GM19438 (cell line): ENCODE results near the gene CNTF.
A peak's percentile ranks its signal among the peaks of the same experiment; 100 is the strongest.
"Not testable (repeated sequence)": the region's sequence is repeated elsewhere in the genome, so short reads cannot be mapped to it uniquely, and the experiment has no call there.

Experiments
- ATAC-seq: cut with Tn5 transposase; IDR thresholded peaks from one replicate; pipeline ENCODE4 v1.9.1; 2021; ENCODE audit warnings: low read depth; ENCODE audit not compliant: unreplicated experiment

The CNTF gene, protein sequence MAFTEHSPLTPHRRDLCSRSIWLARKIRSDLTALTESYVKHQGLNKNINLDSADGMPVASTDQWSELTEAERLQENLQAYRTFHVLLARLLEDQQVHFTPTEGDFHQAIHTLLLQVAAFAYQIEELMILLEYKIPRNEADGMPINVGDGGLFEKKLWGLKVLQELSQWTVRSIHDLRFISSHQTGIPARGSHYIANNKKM

DNA sequence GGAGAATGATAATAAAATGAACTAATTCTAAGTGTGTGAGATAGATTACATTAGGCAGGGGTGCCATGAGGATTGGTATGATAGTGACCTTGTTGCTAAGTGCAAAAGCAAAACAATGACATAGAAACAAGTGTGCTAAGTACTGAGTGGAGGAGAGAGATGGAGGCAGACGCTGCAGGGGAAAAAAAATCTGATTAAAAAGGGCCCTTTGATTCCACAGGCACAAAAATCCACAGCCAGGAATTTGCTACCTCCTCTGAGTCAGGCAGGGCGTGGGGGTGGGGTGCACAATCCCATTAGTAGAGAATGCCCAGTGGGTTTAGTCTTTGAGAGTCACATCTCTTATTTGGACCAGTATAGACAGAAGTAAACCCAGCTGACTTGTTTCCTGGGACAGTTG lies at the start of gene CNTF:
TSS of gene CNTF (plus strand) at position 322 of the 400 bp plus-strand sequence. CDS start 88 bp downstream, outside the sequence.
- ATAC-seq, result no peak

DNA sequence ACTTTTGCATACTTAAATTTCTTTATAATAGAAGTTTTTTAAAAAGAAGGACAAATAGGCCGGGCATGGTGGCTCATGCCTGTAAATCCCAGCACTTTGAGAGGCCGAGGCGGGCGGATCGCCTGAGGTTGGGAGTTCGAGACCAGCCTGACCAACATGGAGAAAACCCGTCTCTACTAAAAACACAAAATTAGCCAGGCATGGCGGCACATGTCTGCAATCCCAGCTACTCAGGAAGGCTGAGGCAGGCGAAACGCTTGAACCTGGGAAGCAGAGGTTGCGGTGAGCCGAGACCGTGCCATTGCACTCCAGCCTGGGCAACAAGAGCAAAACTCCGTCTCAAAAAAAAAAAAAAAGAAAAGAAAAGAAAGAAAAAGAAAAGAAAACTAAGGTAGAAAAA lies 49.6 kb upstream of the CNTF start:
- not testable (repeated sequence) for ATAC-seq

DNA sequence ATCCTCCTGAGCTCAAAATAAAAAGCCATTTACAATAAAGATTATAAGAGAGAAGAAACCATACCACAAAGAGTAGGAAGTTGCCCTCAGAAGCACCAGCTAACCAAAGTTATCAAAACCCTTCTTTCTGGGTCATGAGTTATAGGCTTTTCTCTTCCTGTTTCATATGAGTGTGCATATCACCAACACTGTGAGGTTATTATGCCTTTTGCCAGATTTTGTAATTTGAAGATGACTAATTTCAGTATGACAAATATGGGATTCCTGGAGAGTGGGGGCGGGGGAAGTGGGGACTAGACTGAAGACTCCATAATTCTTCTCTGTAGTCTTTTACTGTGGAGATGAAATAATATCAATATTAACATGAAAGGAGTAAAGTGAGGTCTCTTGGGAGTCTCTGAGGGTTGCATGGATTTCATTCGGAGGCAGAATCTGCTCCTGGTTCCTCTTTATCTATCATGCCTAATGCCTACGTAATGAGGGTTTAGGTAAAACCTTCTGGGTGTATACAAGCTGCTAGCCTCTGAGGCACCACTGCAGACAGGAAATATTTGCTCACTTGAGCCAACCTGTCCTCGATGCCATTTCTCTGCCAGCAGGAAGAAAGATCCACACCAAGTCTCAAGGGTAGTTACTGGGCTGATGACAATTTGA lies 48.9 kb upstream of the CNTF start:
- peak; percentile 26 for ATAC-seq

DNA sequence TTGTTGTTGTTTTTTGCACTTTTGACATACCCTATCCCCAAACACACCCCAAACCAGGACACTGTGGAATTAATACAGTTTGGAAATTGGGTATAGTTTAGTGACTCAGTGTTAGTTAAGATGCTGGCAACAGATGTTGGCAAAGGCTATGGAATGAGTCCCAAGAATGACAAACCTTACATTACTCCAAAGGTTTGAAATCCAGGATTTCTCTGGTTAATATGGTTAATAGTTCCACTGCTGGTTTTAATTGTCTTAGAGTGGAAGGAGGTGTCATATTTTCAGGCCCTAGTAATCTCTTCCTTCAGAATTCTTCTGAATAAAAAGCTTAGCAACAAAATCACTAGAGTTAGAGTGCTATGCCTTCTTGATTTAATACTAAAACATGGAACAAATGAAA lies 47.6 kb upstream of the CNTF start:
- no peak for ATAC-seq

DNA sequence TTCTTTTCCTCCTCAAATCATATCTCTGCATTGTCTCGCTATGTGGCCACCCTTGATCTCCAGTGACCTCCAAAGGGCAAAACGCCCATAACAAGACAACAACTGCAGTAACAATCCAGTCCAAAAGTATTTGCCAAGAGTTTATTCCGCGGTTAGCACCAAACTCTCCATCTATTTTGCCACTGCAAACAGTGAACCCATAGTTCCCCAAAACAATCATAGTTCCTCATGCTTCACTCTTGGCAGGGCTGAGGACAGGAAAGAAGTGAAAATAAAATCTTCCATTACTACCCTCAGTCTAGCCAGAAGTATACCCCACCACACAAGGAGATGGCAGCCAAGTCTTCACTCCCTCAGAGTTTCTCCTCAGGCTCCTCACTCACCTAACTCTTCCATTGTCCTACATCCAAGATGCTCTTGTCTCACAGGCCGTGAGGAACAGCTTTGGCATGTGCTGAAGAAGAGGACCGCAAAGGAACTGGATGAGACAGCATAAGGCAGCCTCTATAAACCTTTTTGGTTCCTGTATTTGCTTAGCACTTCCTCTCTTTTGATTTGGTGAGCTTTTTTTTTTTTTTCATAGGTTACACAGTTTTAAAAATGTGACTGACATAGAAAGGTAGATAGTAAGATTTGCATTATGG lies 47.0 kb upstream of the CNTF start, which contains the start of gene LPXN:
TSS of gene LPXN (minus strand) at position 480 of the 644 bp plus-strand sequence. CDS start at position 396, 84 bp downstream.
- ATAC-seq, result no peak

DNA sequence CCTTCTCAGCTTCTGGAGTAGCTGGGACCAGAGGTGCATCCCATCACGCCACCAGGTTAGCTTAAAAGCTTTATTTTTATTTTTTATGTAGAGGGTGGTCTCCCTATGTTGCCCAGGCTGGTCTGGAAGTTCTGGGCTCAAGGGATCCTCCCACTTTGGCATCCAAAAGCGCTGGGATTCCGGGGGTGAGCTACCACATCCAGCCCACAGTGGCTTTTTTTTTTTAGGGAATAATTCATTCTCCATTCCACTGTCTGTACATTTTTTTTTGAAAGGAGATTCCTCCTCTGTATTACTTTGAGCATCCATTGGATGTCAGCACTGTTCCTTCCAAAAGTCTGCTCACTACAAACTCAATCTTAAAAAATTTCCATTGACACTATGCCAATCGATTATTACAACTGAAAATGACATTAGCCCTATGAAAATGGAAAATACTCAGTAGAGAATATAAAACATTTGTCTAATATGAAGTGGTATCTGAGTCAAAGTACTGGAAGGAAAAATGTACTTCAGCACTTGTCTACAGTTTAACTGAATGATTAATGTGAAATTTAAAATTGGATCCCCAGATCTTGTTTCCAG lies 45.5 kb upstream of the CNTF start:
- ATAC-seq, result no peak

DNA sequence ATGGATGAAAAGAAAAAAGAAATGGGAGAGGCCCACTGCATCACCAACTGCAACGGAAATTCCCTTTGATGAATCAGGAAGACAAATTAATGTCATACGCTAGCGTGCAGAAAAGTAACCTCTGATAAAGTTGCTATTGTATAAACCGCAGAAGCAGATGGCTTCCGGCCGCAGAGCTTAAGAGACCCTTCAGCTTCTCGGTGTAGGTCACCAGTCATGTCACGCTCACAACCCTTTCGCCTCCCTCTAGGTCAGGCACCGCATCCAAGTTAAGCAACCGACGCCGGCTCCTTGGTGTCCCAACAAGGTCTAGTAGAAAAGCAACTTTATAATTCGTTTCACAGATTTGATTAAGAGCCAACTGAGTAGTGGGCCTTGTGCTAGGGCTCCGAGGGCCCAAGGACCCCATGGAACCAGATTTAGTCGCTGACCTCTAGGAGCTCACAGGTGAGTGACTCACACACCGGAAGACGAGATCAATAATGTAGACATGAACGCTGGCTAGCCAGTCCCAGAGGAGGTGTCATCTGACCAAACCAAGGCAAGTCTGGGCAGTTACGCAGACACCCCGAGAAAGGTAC lies 44.8 kb upstream of the CNTF start:
- peak; percentile 38 for ATAC-seq

DNA sequence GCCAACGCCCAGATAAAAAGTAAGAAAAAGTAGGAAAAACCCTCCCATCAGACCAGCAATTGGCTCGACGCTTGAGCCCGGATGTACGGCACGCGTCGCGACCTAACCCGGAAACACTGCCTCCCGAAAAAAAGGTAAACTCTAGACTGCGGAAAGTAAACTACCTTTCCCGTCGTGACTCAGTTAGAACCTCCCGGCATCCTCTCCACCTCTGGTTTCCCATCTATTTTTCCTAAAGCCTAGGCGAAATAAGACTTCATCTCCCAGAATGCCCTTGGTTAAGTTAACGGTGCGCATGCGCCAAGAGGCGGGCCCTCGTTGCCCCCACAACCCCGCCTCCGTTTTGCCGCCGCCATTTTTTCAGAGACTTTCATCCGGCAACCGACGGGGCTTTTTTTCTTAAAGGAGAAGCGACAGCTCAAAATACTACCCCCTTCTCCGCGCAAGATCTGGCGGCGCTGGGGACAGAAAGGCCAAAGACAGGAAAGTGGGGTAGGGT lies 44.3 kb upstream of the CNTF start:
- ATAC-seq, result peak; percentile 26

DNA sequence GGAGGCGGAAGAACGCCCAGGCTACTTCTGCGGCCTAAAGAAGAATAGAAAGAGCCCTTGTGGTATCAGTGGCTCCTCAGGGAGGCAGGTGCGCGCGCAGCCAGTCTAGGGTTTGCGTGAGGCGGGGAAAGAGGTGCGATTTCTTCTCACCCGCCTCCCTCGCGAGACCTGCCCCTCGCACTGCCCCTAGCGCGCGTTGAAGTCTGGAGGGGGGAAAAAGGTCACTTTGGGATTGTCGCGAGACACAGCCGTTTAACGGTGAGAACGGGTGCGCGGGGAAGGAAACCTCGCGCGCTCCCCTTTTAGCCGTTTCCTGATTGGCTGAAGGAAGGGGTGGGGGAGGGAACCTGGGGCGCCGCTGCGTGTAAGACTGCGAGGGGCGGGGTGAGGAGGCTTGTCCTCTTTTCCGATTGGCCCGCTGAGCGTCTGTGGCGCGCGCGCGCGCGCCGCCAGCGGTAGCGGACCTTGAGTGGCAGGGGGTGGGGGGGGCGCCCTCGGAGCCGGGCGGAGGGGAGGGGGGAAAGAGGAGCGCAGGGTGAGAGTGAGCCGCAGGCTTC lies 43.8 kb upstream of the CNTF start, which contains the start of gene ZFP91:
TSS of gene ZFP91 (plus strand) at position 429 of the 557 bp plus-strand sequence. CDS start 219 bp downstream, outside the sequence.
- ATAC-seq, result peak; percentile 21

DNA sequence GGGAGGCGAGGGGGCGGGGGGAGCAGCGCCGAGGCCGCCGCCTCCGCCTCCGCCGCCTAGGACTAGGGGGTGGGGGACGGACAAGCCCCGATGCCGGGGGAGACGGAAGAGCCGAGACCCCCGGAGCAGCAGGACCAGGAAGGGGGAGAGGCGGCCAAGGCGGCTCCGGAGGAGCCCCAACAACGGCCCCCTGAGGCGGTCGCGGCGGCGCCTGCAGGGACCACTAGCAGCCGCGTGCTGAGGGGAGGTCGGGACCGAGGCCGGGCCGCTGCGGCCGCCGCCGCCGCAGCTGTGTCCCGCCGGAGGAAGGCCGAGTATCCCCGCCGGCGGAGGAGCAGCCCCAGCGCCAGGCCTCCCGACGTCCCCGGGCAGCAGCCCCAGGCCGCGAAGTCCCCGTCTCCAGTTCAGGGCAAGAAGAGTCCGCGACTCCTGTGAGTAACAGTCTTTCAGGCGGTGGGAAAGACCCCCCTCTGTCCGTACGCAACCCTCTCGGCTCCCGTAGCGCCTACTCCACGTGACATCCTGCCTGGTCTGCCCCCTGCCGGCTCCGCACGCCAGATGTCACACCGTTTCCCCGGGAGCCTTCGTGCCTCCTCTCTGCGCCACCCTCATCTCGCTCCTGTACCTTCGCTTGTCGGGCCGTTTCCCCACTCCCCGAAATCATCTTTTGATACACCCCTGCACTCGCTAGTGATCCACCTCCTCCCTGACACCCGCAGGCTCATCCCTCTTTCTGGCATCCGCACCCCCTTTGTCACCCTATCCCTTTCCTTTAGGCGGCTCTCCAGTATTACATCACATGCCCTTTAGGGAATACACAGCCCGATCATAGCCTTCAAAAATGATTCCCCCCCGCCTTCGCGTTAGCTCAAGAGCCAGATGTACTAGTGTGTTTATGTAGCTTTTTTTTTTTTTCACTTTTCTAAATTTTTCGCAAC lies 43.0 kb upstream of the CNTF start:
- peak; percentile 41 for ATAC-seq

DNA sequence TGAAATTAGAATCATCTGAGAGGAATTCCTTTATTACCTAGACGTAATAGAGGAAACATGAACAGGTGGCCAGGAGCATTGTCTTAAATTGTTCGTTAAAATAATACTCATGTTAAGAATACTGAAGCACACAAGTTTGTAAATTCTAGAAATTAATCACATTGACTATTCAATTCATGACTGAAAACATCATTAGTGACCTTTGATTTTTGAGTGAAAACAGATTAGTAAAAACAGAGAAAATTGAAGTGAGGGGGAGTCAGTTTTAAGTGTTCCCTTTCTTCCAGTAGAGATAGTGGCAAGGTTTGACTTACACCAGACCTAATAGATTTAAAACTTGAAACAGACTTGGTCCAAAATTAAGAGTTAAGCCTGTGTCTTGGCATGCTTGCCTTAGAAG lies 42.2 kb upstream of the CNTF start:
- ATAC-seq, result no peak

DNA sequence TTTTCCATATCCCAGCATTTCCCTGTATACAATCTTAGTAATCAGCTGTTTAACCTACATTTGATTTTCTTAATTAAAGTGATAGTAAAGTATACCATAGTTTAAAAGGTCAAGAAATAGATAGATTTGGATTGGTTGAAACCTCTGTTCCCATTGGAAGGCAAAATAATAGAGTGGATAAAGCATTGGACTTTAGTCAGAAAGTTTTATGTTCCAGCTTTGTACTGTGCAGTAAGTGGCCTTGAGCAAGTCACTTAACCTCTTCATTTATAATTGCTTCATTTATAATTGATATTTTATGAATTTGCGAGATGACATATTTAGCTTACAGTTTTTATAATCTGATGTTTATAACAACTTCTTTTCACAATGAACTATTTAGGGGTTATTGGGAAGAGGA lies 40.0 kb upstream of the CNTF start:
- no peak for ATAC-seq

DNA sequence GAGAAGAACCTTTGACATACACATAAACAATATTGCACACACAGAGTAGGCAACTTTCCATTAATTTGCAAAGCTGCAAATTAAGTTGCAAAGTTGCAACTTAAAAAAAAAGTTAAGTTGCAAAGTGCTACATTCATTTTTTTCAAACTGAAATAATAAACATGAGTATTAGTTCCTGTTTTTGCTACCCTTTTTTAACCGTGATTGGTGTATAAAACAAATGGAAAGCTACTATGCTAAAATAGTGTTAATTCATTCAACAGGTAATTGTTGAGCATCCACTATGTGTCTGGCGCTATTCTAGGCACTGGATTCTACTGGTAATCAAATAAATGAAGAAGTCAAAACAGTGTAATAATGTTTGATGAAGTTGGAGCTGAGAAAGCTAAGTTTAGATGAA lies 35.5 kb upstream of the CNTF start:
- ATAC-seq, result no peak

DNA sequence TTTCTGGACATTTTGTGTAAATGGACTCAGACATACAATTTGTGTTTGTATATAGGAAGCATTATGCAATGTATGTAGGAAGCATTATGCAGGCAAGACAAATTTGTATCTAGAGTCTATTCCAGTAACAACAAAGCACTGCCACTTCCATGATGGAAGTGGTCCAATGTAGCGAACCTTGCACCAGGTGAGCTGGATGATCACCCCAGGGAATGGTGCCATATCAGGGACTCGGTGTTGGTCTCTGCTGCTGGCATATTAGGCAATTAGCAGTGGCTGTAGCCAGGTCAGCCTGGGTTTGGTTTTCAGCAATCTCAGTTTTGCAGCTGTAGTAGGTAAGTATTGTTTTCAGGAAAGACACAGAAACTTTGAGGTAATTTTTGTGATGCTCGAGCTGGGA lies 30.8 kb upstream of the CNTF start:
- ATAC-seq, result no peak

DNA sequence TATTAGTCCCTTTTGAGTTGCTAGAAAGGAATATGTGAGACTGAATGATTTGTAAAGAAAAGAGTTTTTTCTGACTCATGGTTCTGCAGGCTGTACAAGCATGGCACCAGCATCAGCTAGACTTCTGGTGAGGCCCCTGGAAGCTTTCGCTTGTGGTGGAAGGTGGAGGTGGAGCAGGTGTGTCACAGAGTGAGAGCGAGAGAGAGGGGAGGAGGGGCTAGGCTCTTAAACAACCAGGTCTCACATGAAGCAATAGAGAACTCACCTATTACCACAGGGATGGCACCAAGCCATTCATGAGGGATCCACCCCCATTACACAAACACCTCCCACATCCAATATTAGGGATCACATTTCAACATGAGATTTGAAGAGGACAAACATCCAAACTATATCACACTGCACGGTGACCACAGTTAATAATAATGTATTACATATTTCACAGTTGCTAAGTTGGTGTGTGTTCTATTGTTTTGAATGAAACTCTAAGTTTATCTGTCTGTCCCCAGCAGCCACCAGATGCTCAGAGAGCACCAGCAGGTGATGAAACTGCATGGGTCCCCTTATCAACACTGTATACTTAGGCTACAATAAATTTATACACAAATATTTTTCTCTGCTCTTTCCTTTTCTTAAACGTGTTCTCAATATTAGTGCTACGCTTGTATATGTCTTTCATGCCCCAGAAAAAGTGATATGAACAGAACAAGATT lies 29.5 kb upstream of the CNTF start:
- ATAC-seq, result no peak

DNA sequence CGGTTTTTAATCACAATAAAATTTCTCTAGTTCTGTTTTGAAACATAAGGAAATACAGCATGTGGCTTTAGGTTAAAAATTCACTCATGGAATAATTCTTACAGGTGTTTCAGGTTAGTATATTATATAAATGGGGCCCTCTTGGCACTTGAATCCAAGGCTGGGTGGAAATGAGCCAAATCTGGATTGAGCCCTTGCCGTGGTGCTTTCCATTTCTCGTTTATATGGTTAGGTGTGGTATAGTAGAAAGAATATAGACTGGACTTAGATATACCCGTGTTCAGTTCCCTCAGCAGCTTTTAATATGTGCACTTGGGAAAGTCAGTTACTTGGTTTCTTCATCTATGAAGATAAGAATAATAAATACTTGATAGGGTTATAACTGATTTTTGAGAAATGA lies 27.6 kb upstream of the CNTF start:
- no peak for ATAC-seq

DNA sequence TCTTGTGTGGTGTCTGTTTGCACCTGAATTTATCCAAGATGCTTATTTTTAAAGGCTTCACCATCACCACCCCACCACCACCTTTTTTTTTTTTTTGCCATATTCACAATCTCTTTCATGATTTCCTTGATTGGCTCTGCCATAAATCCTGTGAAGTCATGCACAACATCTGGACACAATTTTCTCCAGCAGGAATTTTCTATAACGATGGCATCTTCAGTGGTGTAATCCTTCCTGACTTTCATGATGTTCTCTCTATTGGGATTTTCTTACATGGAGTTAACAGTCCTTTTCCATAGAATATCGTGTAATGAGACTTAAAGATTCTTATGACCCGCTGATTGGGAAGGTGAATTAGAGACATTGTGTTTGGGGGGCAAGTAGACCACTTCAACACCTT lies 25.8 kb upstream of the CNTF start:
- no peak for ATAC-seq

DNA sequence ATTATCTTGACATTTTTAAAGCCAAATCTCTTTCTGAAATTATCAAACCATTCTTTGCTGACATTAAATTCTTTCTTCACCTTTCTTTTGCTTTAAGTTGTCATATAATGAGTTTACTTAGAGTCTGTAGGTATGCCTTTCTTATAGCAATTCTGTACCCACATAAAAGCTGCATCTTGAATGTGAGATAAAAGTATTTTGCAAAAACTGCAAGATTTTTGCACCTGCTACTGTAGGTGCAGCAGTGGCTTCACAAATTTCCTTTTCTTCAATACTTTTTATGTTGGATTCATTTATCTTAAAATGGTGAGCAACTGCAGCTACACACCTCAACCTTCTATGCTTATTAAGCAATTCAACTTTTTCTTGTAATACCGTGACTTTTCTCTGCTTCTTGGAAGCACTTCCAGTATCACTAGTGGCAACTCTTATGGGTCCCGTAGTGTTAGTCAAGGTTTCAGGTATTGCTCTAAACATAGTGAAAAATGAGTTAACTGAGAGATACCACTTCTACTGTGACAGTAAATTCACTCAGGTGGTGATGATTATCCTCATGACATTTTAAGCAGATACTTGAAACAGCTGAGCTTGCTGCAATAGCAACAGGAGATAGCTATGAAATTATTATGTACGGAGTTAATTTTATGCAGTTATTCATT lies 24.9 kb upstream of the CNTF start:
- ATAC-seq, result no peak
